ENCODE results near the gene HERC4.
A peak's percentile ranks its signal among the peaks of the same experiment; 100 is the strongest.

The HERC4 gene

DNA sequence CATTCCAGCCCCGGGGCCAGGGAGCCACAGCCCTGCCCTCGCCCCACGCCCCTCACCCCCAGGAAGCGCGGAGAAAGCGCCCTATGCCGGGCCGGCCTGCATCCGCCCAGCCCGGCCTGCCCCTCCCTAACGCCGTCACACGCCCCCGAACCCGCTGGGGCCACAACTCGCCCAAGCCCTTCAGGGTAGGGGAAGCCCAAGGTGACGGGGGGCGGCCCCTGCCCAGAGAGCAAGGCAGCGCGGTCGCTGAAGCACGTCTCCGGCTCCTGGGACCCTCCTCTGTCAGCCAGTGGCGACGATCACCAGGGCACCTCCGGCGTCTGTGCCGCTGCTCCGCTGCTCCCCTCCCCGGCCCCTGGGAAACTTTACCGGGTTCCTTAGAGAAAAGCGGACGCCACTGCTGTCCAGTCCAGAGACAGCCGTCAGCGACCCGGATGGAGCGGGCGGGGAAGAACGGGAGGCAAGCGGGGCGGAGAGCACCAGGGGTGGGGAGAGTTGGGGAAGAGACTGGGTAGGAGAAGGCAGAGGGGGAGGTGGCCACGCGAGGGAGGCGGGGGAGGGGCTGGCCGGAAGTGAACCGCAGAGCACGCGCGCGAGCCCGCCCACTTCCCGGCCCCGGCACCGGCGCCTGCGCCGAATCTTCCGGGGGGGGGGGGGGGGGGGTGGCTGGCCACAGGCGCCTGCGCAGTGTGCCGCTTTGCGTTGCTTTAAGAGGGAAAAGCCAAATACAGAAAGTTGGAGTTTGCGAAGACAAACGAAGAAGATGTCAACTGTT lies at the start of gene HERC4:
Gene HERC4, minus strand, starts transcription at position 509 of the 775 bp plus-strand sequence. CDS start 2,175 bp downstream, outside the sequence.
- DNase-seq: peak; percentile 90

DNA sequence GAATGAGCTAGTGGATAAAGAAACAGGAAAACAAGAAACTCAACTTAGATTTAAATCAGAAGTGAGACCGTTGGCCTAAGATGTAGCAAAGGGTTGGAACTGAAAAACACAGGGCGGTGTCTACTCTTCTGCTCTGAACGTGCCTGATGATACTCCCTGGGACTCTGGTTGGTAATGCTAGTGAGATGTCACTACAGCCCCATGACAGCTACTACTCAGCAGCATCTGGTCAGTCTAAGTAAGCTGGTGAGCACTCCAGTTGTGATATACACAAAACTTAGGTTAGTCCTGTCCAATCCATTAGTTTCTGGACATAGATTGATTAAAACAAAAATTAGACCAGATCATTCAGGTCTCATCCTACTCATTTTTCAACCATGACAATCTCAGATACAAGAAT lies 49.6 kb upstream of the HERC4 start:
- DNase-seq: no peak

DNA sequence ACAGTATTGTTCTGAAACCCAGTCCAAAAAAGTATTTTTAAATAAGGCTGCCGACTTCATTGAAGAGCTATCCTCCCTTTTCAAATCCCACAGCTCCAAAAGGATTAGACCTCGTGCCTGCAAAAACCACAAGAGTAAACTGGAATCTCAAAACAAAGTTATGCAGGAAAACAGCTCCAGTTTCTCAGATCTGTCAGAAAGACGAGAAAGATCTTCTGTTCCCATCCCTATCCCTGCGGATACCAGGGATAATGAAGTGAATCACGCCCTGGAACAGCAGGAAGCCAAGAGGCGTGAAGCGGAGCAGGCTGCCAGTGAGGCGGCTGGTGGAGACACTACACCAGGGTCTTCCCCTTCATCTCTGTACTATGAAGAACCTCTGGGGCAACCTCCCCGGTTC lies 46.8 kb upstream of the HERC4 start:
- no peak for DNase-seq

DNA sequence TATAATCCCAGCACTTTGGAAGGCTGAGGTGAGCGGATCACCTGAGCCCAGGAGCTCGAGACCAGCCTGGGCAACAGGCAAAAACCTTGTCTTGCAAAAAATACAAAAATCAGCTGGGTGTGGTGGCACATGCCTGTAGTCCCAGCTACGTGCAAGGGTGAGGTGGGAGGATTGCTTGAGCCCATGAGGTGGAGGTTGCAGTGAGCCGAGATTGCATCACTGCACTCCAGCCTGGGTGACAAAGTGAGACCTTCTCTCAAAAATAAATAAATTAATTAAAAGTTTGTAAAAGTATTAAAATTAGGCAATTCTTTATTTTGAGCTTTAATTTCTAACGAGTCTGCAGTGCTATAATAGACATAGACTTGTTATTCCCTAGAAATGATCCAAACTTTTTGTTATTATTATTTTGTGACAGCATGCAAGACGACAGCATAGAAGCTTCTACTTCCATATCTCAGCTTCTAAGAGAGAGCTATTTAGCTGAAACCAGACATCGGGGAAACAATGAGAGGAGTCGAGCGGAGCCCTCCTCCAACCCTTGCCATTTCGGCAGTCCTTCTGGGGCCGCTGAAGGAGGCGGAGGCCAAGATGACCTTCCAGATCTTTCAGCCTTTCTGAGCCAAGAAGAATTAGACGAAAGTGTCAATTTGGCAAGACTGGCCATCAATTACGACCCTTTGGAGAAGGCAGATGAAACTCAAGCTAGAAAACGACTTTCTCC lies 46.1 kb upstream of the HERC4 start:
- DNase-seq: no peak

- no peak for DNase-seq
These were observed 43.6 kb upstream of the HERC4 start for GRCh38 chr10:68118657-68119056.

- no peak for DNase-seq
These were observed 37.8 kb upstream of the HERC4 start for GRCh38 chr10:68112837-68113236.

GRCh38 chr10:68111584-68111983 lies 36.5 kb upstream of the HERC4 start:
- DNase-seq: no peak

- DNase-seq: no peak
These were observed 34.9 kb upstream of the HERC4 start for GRCh38 chr10:68110027-68110426.

GRCh38 chr10:68109331-68109730 lies 34.2 kb upstream of the HERC4 start, which contains the start of gene MYPN:
Gene MYPN, plus strand, starts transcription at chr10:68109488. Its CDS starts 11,951 bp downstream, at chr10:68121439.
- no peak for DNase-seq

- DNase-seq: no peak
These were observed 33.6 kb upstream of the HERC4 start for GRCh38 chr10:68108653-68109052.

GRCh38 chr10:68108051-68108450 lies 33.0 kb upstream of the HERC4 start:
- no peak for DNase-seq

DNA sequence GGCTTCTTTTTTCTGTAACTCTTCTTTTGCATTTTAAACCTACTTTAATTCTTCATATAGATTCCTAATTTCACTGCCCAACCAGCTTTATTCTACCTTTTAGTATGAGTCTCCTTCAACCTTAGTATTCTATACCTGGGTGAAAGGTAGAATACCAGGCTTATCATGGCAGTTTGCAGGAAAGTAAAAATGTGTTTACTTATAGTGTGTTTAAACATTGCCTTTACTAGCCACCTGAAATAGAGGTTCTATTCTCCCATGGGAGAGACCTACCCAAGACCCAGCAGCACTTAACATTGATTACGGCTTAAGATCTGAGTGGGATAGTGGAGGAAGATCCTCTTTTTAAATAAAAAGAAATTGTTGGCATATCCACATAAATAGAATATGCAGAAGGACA lies 32.6 kb upstream of the HERC4 start:
- DNase-seq: no peak

- DNase-seq: no peak
These were observed 31.6 kb upstream of the HERC4 start for GRCh38 chr10:68106656-68107055.

DNA sequence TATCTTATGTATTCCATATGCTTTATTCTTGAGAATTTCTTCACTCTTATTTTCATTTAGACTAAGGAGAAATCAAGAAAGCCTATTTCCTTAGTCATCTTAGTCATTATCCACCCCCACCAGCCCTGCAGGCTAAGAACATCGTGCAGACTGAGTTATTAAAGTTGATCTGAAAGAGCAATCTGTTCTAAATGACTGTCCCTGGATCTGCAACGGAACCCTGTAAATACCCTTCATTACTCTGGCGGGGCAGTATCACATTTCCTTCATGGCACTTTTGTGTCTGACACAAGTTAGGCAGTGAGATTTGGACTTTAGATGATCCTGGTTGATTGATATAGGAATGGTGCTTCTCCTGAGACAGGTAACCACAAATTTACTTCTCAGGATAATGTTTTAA lies 30.7 kb upstream of the HERC4 start:
- no peak for DNase-seq

- DNase-seq: no peak
These were observed 28.8 kb upstream of the HERC4 start for GRCh38 chr10:68103901-68104300.

DNA sequence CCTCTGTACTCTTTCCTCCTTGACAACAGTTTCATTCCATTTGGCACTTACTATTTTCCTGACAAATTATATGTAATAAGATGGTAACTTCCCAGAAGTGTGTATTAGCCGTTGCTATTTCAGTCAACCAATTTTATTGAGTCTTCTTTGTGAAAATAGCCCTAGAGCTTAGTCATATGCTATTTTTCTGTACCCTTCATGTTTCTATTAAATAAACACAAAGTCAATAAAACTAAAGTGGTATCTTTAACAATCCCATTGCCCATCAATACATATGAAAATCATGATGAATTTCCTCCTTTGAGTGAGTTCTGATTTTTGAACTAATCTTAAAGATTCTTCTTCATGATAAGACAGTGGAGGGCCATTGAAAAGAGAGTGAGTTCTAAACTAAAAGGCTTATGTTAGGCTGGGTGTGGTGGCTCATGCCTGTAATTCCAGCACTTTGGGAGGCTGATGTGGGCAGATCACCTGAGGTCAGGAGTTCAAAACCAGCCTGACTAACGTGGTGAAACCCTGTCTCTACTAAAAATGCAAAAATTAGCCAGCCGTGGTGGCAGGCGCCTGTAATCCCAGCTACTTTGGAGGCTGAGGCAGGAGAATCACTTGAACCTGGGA lies 28.3 kb upstream of the HERC4 start:
- no peak for DNase-seq

DNA sequence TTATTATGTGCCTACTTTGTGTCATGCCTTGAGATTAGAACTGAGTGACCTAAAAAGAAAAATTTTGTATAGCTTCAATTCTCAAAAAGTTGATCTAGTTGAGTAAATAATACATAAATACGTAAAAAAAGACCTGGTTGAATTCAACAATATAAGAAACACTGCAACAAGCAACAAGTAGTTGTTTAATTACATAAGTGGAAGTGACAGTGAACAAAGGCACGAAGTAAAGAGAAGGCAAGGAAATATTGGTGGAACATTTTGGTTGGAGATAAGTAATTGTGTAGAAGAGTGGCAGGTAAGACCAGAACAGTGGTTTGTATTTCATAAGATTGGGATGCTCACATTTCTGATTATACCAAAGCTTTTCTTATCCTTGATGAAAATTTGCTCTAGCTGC lies 26.0 kb upstream of the HERC4 start:
- no peak for DNase-seq

DNA sequence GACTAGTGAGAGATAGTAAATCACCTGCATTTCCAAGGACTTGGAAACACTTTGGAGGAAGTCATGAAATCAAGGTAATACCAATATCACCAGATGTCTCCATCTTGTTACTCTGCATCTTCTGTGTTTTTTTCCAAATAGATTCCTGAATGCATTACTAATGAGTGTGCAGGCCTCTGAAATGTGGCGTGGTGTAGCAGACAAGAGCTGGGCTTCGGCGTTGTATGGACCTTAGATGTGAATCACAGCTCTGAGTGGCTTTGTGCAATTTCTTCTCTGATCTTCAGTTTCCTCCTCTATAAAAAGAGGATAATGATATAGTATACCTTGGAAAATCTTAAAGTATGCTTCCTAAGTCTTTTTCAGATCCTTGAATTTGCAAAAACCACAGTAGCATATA lies 24.7 kb upstream of the HERC4 start:
- no peak for DNase-seq

- DNase-seq: no peak
These were observed 21.9 kb upstream of the HERC4 start for GRCh38 chr10:68096913-68097516.

DNA sequence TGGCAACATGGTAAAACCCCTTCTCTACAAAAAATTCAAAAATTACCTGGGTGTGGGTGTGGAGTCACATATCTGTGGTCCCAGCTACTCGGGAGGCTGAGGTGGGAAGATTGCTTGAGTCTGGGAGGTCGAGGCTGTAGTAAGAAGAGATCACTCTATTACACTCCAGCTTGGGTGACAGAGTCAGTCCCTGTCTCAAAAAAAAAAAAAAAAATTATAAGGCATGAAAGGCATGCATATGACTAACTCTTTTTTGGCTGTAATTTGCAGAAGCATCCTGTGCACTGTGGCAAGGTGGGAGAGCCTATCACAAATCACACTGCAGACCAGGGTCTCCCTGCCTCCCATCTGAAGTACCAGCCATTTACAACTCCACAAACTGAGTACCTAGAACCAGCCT lies 20.1 kb upstream of the HERC4 start:
- DNase-seq: no peak

GRCh38 chr10:68092512-68092911 lies 17.4 kb upstream of the HERC4 start:
- no peak for DNase-seq

DNA sequence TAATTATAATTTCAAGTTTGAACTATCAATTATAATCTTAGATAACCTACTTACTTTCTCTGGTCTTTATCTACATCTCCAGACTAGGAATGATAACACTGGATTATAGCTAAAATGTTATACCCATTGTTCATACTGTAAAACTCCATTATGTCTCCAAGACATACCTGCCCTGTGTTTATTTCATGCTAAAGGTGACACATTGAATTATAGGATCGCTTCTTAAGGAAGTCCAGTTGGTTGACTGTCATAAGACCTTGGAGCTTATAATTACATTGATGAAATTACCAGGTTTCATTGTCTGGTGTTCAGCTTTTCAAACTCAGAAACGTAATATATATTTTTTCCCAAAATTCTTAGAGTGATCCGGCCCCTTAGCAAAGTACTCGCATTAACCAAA lies 15.5 kb upstream of the HERC4 start:
- DNase-seq: no peak

GRCh38 chr10:68088740-68089139 lies 13.7 kb upstream of the HERC4 start:
- no peak for DNase-seq
